HG03280 (cell line): ENCODE measurements around the gene TRAPPC4.

Experiments
- ATAC-seq: cut with Tn5 transposase; IDR thresholded peaks from one replicate; pipeline ENCODE4 v1.9.1; 2021; ENCODE audit warnings: mild to moderate bottlenecking, moderate library complexity; ENCODE audit not compliant: unreplicated experiment

Gene TRAPPC4

DNA sequence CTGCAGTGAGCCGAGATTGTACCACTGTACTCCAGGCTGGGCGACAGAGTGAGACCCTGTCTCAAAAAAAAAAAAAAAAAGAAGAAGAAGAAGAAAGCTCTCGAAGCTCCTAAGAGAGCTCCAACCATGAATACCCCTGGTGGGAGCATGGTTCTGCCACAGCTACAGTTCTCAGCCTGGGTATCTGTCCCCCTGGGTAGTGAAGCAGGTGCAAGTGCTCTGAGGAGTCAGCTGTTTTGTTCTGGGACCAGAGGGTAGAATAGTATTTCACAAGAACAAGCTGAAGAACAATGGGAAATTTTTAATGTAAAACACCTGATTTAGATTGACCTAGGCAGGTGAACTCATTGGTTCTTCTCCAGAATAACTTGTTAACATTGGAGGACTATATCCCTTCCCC lies 42.7 kb downstream of the TRAPPC4 start:
- ATAC-seq: no peak

DNA sequence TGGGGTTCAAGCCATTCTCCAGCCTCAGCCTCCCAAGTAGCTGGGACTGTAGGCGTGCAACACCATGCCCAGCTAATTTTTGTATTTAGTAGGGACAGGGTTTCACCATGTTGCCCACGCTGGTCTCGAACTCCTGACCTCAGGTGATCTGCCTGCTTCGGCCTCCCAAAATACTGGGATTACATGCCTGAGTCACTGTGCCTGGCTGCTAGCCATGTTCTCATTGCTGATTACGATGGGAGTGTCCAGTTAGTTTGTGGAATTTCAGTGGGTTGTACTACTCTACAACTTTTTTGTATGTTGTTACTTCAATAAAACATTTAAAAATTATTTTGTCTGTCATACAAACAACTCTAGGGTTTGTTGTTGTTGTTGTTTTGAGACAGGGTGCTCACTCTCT lies 44.2 kb downstream of the TRAPPC4 start:
- ATAC-seq: no peak

DNA sequence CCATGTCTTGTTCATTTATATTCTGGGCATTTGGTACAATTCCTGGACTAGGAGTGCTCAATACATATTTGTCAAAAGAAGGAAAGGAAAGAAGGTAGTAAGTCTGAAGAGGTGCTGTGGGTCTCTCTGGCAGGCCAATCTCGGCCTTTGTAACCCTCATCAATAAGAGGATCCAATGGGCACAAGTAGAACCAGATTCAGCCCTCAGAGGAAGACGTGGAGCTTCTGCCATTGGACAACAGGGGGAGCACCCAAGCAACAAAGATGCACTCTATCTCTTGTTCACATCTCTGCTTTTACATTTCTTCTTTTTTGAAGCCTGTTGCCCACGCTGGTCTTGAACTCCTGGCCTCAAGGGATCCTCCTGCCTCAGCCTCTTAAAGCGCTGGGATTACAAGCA lies 46.8 kb downstream of the TRAPPC4 start:
- ATAC-seq: no peak

DNA sequence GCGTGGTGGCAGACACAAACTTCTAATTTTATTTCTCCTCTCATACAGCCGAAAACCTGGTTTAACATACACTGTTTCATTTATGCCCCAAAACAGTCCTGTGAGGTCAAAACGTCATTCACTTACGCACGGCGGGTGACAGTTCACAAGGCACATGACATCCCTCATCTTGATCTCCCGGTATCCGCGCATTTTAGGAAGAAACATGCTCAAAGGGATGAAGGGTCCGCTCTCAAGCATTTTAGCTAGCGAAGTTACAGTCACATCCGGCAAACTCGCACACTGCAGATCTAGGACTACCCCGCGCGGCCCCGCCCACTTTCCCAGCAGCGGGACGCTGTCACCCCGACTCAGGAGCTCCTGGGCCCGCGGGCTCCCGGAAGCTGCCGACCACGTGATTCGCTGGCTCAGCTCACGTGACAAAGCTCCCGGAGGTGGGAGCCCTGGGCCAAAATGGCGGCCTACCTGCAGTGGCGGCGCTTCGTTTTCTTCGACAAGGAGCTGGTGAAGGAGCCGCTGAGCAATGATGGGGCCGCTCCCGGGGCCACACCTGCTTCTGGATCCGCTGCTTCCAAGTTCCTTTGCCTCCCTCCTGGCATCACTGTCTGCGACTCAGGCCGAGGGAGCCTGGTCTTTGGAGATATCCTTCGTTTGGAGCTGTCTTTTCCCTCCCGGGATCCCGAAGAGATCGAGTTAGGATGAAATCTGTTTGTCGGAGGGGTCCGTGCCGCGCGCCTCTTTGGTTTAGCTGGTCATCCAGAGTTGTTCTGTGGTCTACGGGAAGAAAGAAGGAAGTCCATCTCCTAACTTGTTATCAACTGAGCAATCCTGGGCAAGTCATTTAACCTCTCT lies 49.0 kb downstream of the TRAPPC4 start, which contains the start of gene VPS11:
Gene VPS11 (plus strand): TSS at position 448 of the 852 bp plus-strand sequence. CDS start 6 bp downstream, at position 454.
- ATAC-seq: peak; percentile 94
